Measurements from ENCODE around the gene OBSCN.

Gene OBSCN

DNA sequence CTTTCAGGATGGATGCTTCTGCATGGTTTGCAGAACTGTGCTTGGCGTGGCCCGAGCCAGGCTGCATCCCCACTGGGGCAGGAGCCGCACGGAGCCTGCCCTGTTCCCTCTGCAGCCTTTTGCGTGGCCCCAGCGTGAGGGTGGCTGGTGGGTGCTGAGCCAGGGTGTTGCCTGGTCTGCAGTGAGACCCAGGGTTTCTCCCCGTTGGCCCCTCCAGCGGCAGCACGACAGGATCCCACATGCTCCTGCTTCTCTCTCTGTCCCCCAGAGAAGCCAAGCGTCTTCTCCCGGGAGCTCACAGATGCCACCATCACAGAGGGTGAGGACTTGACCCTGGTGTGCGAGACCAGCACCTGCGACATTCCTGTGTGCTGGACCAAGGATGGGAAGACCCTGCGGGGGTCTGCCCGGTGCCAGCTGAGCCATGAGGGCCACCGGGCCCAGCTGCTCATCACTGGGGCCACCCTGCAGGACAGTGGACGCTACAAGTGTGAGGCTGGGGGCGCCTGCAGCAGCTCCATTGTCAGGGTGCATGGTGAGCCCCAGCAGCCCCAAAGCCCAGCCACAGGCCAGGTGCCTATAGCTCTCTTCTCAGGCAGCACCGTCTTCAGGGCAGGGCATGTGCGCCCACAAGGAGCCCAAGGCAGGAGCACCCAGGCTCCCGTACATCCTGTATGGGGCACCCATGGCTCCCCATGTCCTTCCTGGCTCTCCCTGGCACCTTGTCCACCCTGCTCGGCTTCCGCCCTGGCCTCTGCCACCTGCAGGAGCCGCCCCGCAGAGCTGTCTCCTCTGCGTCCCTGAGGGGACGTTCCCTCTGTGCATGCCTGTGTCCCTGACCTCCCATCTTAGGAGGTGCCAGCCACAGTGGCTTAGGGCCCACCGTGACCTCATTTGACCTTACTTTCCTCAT is 78.9 kb downstream of the OBSCN start:
- DNase-seq (ENCODE audit: low read depth in 2 of 2, low spot score in 1 of 2): no peak

DNA sequence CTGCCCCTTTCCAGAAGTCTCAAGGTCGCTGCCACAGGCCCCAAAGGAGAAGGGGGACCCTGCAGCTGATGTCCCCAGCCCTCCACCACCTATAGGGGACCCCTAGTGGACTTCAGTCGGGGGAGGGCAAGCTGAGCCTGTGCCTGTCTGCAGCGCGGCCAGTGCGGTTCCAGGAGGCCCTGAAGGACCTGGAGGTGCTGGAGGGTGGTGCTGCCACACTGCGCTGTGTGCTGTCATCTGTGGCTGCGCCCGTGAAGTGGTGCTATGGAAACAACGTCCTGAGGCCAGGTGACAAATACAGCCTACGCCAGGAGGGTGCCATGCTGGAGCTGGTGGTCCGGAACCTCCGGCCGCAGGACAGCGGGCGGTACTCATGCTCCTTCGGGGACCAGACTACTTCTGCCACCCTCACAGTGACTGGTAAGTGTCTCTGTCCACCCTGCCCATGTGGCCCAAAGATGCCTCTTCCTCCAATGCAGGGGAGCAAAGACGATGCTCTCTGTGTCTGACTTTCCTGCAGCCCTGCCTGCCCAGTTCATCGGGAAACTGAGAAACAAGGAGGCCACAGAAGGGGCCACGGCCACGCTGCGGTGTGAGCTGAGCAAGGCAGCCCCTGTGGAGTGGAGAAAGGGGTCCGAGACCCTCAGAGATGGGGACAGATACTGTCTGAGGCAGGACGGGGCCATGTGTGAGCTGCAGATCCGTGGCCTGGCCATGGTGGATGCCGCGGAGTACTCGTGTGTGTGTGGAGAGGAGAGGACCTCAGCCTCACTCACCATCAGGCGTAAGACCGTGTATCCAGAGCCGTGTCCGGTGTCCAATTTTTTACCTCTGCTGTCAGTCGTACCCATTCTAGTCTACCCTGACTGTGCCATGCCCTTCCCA is 79.9 kb downstream of the OBSCN start:
- no peak for DNase-seq (ENCODE audit: low read depth in 2 of 2, low spot score in 1 of 2)

DNA sequence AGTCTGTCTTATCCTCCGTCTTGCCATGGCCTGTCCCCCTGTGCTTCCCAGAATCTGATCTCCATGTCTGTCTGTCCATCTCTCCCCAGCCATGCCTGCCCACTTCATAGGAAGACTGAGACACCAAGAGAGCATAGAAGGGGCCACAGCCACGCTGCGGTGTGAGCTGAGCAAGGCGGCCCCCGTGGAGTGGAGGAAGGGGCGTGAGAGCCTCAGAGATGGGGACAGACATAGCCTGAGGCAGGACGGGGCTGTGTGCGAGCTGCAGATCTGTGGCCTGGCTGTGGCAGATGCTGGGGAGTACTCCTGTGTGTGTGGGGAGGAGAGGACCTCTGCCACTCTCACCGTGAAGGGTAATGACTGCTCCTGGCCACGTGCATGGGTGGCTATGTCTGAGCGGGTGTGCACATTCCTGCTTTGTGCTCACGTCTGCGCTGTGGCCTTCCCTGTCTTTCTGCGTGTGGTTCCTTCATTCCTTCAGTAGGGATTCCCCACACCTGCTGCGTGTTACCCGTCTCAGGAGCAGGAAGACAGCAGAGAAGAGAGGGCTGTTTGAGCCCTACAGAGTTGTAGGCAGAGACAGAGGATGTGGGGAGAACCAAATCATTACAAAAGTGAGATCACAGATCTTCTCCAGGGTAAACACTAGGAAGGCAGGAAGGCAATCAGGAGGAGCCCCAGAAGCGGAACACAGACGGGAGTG is 80.8 kb downstream of the OBSCN start:
- no peak for DNase-seq (ENCODE audit: low read depth in 2 of 2, low spot score in 1 of 2)

DNA sequence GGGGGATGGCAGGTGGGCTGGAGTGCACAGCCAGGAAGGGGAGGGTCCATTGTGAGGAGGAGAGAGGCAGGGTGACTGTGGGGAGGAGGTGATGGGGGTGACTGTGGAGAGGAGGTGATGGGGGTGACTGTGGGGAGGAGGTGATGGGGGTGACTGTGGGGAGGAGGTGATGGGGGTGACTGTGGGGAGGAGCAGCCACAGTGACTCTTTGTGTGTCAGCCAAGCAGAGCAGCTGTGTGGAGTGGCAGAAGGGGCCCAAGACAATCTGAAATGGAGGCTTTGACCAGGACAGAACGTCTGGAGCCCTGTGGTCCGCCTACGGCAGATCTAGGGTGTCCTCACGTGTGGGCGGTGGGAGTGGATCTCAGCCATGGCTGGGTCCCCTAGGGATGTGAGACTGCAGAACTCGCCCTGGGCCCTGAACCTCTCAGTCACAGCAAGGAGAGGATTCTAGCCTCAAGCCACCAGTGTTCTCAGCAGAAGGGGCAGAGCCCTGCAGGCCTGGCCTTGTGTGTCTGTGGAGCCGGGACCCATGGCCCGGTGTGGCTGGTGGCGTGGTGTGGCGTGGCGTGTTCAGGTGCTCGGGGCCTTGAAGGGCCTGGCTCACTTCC is 81.5 kb downstream of the OBSCN start:
- no peak for DNase-seq (ENCODE audit: low read depth in 2 of 2, low spot score in 1 of 2)

DNA sequence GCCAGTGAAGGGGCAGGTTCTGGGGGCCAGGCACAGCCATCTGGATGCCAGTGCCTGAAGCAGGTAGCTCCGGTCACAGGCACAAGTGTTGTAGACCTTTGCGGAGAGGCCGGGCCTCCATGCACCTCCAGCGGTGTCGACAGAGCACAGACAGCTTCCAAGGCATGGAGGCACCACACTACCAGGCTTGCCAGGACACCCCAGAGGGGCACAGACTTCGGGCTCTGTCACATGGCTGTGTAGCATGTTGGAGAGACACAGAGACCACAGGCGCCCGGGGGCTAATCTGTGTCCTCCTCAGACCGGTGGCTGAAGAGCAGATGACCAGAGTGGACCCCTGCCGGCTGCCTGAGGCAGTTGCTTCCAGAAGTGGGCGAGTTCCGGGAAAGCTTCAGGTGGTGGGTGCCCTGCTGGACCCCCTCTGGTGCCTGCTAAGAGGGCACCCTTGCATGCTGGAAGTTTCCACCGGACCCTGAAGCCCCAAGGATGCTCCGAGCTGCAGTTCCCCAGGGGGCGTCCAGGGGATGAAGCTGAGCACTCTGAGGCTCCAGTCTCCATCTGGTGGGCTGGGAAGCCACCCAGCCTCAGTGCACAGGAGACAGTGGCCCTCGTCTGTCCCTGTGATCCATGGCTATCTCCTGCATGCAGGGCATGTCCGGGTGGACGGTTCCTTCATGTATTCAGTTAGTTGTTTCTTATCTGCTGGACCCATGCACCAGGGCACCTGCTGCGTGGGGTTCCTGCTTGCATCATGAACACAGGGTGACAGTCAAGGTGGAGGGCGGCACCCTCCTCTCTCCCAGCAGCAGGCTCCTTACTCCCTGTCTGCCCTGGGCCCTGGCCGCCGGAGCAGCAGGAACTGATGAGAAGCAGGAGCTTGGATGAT is 82.4 kb downstream of the OBSCN start:
- no peak for DNase-seq (ENCODE audit: low read depth in 2 of 2, low spot score in 1 of 2)

DNA sequence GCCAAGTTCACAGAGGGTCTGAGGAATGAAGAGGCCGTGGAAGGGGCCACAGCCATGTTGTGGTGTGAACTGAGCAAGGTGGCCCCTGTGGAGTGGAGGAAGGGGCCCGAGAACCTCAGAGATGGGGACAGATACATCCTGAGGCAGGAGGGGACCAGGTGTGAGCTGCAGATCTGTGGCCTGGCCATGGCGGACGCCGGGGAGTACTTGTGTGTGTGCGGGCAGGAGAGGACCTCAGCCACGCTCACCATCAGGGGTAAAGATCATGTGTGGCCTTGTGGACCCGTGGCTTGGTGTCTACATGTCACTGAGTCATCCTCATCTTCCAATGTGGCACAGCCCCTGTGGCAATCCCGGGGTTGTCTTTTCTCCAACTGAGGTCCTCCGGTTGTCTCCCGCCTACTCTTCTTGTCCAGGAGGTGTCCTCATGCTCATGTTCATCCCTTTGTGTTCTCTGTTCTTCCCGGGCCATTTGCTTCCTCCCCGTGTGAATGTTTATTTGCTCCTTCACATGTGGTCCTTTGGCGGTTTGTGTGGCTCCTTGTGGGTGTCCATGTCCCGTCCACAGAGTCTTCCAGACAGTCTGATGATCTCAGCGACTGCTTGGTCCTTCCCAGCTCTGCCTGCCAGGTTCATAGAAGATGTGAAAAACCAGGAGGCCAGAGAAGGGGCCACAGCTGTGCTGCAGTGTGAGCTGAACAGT is 84.2 kb downstream of the OBSCN start:
- no peak for DNase-seq (ENCODE audit: low read depth in 2 of 2, low spot score in 1 of 2)

DNA sequence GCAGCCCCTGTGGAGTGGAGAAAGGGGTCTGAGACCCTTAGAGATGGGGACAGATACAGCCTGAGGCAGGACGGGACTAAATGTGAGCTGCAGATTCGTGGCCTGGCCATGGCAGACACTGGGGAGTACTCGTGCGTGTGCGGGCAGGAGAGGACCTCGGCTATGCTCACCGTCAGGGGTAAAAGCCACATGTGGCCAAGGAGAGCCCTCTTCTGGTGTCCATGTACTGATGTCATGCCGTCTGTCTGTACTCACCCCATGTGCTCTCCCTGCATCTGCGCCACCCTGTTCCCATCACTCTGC is 84.7 kb downstream of the OBSCN start:
- DNase-seq (ENCODE audit: low read depth in 2 of 2, low spot score in 1 of 2): no peak

DNA sequence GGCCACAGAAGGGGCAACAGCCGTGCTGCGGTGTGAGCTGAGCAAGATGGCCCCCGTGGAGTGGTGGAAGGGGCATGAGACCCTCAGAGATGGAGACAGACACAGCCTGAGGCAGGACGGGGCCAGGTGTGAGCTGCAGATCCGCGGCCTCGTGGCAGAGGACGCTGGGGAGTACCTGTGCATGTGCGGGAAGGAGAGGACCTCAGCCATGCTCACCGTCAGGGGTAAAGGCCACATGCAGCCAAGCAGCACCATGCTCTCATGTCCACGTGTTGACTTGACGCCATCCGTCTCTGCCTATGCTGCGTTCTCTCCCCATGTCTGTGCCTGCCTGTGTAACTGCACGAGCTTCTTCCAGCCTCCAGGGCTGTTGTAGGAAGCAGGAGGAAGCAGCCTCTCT is 85.5 kb downstream of the OBSCN start:
- no peak for DNase-seq (ENCODE audit: low read depth in 2 of 2, low spot score in 1 of 2)

DNA sequence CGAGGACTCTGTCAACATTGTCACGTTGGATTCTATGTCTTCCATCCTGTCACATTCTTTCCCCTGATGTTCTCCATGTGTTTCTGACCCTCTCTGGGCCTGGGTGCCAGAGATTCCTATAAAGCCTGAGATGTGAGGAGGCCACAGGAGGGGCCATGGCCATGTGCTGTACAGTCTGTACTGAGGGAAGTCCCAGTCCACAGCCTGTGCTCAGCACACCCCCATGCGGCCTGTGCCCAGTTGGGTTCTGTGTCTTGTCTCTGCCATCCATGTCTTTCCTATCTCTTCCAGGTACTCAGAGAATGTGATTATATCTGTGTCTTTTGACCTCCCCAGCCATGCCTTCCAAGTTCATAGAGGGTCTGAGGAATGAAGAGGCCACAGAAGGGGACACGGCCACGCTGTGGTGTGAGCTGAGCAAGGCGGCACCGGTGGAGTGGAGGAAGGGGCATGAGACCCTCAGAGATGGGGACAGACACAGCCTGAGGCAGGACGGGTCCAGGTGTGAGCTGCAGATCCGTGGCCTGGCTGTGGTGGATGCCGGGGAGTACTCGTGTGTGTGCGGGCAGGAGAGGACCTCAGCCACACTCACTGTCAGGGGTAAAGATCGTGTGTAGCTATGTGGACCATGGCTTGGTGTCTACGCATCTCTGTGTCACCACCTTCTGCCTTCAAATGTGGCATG is 86.1 kb downstream of the OBSCN start:
- DNase-seq (ENCODE audit: low read depth in 2 of 2, low spot score in 1 of 2): no peak

DNA sequence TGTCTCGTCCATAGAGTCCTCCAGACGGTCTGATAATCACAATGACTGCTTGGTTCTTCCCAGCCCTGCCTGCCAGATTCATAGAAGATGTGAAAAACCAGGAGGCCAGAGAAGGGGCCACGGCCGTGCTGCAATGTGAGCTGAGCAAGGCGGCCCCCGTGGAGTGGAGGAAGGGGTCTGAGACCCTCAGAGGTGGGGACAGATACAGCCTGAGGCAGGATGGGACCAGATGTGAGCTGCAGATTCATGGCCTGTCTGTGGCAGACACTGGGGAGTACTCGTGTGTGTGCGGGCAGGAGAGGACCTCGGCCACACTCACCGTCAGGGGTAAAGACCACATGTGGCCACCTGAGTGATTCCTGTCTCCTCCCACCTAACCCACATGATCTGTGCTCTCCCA is 86.9 kb downstream of the OBSCN start:
- DNase-seq (ENCODE audit: low read depth in 2 of 2, low spot score in 1 of 2): no peak

DNA sequence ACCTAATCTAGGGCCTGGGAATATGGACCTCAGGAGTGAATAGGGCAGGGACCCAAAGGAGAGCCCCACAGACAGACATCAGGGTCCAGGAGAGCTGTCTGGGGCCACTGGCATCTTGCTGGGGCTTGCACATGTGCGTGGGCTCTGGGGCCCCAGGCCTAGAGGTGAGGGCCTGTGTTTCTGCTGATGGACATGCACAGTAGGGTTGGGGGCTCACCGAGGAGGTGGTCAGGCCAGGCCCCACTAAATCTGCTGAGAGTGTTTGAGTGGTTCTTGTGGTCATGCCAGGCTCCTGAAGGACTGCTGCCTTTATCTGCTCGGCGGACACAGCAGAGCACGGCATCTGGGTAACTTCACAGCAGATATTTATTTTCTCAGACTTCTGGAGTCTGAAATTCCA is 87.4 kb downstream of the OBSCN start:
- DNase-seq (ENCODE audit: low read depth in 2 of 2, low spot score in 1 of 2): no peak

DNA sequence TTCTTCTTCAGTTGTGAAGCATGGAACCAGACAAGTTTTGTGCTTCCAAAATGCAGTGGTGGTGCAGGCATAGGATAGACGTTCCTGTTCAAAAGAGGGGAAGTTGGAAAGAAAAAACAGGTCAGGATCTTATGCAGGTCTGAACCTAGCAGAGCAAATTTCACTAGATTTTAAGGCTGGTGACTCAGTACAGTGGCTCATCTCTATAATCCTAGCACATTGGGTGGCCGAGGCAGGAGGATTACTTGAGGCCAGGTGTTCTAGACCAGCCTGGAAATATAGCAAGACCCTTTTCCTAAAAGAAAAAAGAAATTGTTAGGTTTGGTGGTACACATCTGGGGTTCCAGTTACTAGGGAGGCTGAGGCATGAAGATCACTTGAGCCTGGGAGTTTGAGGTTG is 88.1 kb downstream of the OBSCN start:
- DNase-seq (ENCODE audit: low read depth in 2 of 2, low spot score in 1 of 2): no peak

DNA sequence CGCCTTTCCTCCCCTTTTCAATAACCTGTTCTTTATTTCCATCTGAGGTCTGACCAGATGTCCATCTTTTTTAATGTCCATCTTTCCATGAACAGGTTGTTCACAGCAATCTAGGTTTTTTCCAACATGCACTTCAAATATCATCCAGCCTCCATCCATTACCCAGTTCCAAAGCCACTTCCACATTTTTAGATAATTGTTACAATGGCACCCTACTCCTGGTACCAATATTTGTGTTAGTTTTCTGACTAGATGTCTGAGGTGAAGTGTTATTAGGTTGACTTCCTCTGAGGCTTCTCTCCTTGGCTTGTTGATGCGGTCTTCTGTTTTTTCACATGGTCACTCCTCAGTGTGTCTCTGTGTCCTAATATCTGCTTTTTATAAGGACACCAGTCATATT is 89.4 kb downstream of the OBSCN start:
- DNase-seq (ENCODE audit: low read depth in 2 of 2, low spot score in 1 of 2): no peak

DNA sequence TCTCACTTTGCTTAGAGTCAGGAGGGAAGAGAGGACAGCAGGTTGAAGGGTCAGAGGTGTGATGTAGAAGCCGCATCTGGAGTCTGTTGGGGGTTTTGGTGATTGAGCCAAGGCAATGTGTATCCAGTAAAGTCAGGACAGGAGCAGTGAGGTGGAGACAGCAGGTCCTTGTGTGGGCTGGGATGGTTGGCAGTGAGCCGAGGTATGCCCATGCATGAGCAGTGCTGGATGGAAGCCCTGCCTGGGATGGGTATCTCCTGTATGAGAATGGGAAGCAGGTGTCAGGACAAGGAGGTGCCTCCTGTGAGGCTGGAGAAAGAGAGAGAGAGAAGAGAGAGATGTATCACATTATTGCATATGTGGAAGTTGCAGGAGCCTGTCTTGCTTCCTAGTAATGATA is 90.0 kb downstream of the OBSCN start:
- no peak for DNase-seq (ENCODE audit: low read depth in 2 of 2, low spot score in 1 of 2)

DNA sequence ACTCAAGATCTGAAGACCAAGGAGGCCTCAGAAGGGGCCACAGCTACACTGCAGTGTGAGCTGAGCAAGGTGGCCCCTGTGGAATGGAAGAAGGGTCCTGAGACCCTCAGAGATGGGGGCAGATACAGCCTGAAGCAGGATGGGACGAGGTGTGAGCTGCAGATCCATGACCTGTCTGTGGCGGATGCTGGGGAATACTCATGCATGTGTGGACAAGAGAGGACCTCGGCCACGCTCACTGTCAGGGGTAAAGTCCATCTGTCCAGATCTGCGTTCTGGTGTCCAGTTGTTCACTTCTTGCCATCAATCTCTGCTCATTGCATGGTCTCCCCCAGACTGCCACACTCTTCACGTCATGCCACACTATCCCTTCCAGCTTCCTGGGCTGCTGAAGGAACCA is 90.6 kb downstream of the OBSCN start:
- DNase-seq (ENCODE audit: low read depth in 2 of 2, low spot score in 1 of 2): no peak

DNA sequence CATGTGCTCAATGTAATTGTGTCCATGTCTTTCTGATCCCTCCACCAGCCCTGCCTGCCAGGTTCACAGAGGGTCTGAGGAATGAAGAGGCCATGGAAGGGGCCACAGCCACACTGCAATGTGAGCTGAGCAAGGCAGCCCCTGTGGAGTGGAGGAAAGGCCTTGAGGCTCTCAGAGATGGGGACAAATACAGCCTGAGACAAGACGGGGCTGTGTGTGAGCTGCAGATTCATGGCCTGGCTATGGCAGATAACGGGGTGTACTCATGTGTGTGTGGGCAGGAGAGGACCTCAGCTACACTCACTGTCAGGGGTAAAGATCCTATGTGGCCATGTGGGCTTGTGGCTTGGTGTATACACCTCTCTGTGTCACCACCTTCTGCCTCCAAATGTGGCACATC is 91.4 kb downstream of the OBSCN start:
- no peak for DNase-seq (ENCODE audit: low read depth in 2 of 2, low spot score in 1 of 2)

DNA sequence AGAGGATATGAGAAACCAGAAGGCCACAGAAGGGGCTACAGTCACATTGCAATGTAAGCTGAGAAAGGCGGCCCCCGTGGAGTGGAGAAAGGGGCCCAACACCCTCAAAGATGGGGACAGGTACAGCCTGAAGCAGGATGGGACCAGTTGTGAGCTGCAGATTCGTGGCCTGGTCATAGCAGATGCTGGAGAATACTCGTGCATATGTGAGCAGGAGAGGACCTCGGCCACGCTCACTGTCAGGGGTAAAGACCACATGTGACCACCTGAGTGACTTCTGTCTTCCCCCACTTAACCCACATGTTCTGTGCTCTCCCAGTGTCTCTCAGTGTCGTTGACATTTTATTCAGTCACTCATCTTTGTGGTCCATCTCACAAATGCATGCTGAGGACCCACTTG is 92.1 kb downstream of the OBSCN start:
- DNase-seq (ENCODE audit: low read depth in 2 of 2, low spot score in 1 of 2): no peak

DNA sequence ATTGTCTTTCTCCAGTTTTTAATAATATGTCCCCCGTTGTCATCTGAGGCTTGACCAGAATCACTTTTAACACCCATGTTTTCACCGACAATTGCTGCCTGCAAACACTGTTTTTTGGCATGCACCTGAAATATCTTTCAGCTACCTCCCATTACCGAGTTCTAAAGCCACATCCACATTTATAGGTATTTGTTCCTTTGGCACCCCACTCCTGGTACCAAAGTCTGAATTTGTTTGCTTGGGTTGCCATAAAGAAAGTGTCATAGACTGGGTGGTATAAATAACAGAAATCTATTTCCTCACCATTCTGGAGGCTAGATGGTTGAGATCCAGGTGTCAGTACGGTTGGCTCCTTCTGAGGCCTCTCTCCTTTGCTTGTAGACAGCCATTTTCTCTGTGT is 94.2 kb downstream of the OBSCN start:
- DNase-seq (ENCODE audit: low read depth in 2 of 2, low spot score in 1 of 2): no peak

DNA sequence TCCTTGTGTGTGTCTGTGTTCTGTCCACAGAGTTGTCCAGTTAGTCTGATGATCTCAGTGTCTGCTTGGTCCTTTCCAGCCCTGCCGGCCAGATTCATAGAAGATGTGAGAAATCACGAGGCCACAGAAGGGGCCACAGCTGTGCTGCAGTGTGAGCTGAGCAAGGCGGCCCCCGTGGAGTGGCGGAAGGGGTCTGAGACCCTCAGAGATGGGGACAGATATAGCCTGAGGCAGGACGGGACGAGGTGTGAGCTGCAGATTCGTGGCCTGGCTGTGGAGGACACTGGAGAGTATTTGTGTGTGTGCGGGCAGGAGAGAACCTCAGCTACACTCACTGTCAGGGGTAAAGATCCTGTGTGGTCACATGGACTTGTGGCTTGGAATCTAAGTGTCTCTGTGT is 95.8 kb downstream of the OBSCN start:
- DNase-seq (ENCODE audit: low read depth in 2 of 2, low spot score in 1 of 2): no peak

Data from stimulated activated CD8-positive, alpha-beta memory T cell treated with anti-CD3 and anti-CD28 coated beads, Interleukin-4, amount 100 ng/mL, for 1 hour (primary cell).